ENCODE measurements around the gene EIF4E3.

- TF ChIP-seq CTCF (IDR thresholded peaks at IDR 0.05) (no peak), POLR2A (IDR thresholded peaks at IDR 0.05) (no peak)
These were observed 10.6 kb downstream of the EIF4E3 start for GRCh38 chr3:71714595-71714994.

Data from lower leg skin (tissue), 3 donors.